Measurements from ENCODE around the gene CRYBB2. TPM values are rescaled to one million over a fixed set of nuclear protein-coding genes. Genes with fewer than 3 reads are reported as not detected.

CRYBB2 gene
- total RNA-seq, 4 donors from 2014 or later: 1.5 TPM; not detected in 3

GRCh38 chr22:25207553-25208157 lies 11.8 kb upstream of the CRYBB2 start:
- no peak overlapping the region for H3K4me3 ChIP-seq (ENCODE audit: low read depth, poor library complexity, severe bottlenecking)
- intact Hi-C loops (cut with DNase I; ENCODE audit: low total_unique reads): no loop called here
- 86 to 88% methylated on average over 1 of the region's 2 CpGs for WGBS, 2 donors
- no peak for DNase-seq (ENCODE audit: low spot score in 2 of 2)
- TF ChIP-seq POLR2A (IDR thresholded peaks at IDR 0.05) (no peak), CTCF (IDR thresholded peaks at IDR 0.05) (no peak)

- intact Hi-C loops (cut with DNase I; ENCODE audit: low total_unique reads): no loop called here
- DNase-seq (ENCODE audit: low spot score in 2 of 2): no peak
- H3K4me3 ChIP-seq (ENCODE audit: low read depth, poor library complexity, severe bottlenecking): no peak overlapping the region
- 79 to 89% methylated on average over 2 of the region's 2 CpGs for WGBS, 2 donors
- TF ChIP-seq CTCF (IDR thresholded peaks at IDR 0.05): no peak
- TF ChIP-seq POLR2A (IDR thresholded peaks at IDR 0.05): no peak
These were observed 11.1 kb upstream of the CRYBB2 start for GRCh38 chr22:25208328-25208727.

- intact Hi-C loops (cut with DNase I; ENCODE audit: low total_unique reads): no loop called here
- no peak for TF ChIP-seq POLR2A (IDR thresholded peaks at IDR 0.05)
- TF ChIP-seq CTCF (IDR thresholded peaks at IDR 0.05): no peak
- no peak overlapping the region for H3K4me3 ChIP-seq (ENCODE audit: low read depth, poor library complexity, severe bottlenecking)
- 75 to 78% methylated on average over 17 of the region's 17 CpGs for WGBS, 2 donors
- DNase-seq (ENCODE audit: low spot score in 2 of 2): no peak
These were observed 10.5 kb upstream of the CRYBB2 start for GRCh38 chr22:25208743-25209505.

GRCh38 chr22:25210793-25211192 lies 8.6 kb upstream of the CRYBB2 start:
- H3K4me3 ChIP-seq (ENCODE audit: low read depth, poor library complexity, severe bottlenecking): no peak overlapping the region
- intact Hi-C loops (cut with DNase I; ENCODE audit: low total_unique reads): no loop called here
- 64 to 65% methylated on average over 3 of the region's 3 CpGs for WGBS, 2 donors
- no peak for TF ChIP-seq POLR2A (IDR thresholded peaks at IDR 0.05)
- TF ChIP-seq CTCF (IDR thresholded peaks at IDR 0.05): no peak
- DNase-seq (ENCODE audit: low spot score in 2 of 2): no peak

- TF ChIP-seq POLR2A (IDR thresholded peaks at IDR 0.05): no peak
- TF ChIP-seq CTCF (IDR thresholded peaks at IDR 0.05): no peak
- intact Hi-C loops (cut with DNase I; ENCODE audit: low total_unique reads): no loop called here
- H3K4me3 ChIP-seq (ENCODE audit: low read depth, poor library complexity, severe bottlenecking): no peak overlapping the region
- no peak for DNase-seq (ENCODE audit: low spot score in 2 of 2)
- 44 to 53% methylated on average over 3 of the region's 3 CpGs for WGBS, 2 donors
These were observed 7.1 kb upstream of the CRYBB2 start for GRCh38 chr22:25212337-25212736.

All from lower leg skin (tissue), 4 donors.